ENCODE results near the gene GNB1.

- TF ChIP-seq CTCF (IDR thresholded peaks at IDR 0.05; ENCODE audit: low read length), result no peak
- no peak for TF ChIP-seq EZH2 (IDR thresholded peaks at IDR 0.05; ENCODE audit: borderline replicate concordance, low read length)
Measured at GRCh38 chr1:1874901-1875300, 16.0 kb downstream of the GNB1 start.
